DOHH2 (cell line): ENCODE results near the gene OXNAD1.

Source experiments
- H3F3A ChIP-seq: fragments of 200-600 bp; sonication (generic), shearing (Covaris generic); 2 replicates; pipeline ENCODE4 v1.6.0; 2016; ENCODE audit warnings: antibody characterized with exemption, mild to moderate bottlenecking; ENCODE audit not compliant: control insufficient read depth, insufficient read depth
- H3K27ac ChIP-seq: fragments of 200-600 bp; sonication (generic); 2 replicates; pipeline ENCODE4 v1.5.1; 2014; ENCODE audit warnings: low read depth, mild to moderate bottlenecking, low read length, moderate library complexity
- H3K27me3 ChIP-seq: fragments of 200-600 bp; sonication (generic); 2 replicates; pipeline ENCODE4 v1.6.1; 2014; ENCODE audit warnings: mild to moderate bottlenecking, low read length, mixed read lengths; ENCODE audit not compliant: control insufficient read depth
- H3K36me3 ChIP-seq: fragments of 200-600 bp; sonication (generic); 2 replicates; pipeline ENCODE4 v1.6.1; 2014; ENCODE audit warnings: mild to moderate bottlenecking, low read length, moderate library complexity, mixed read lengths; ENCODE audit not compliant: control insufficient read depth
- H3K4me1 ChIP-seq: fragments of 200-600 bp; sonication (generic); 2 replicates; pipeline ENCODE4 v1.6.1; 2014; ENCODE audit warnings: mild to moderate bottlenecking, low read length, mixed read lengths; ENCODE audit not compliant: control insufficient read depth
- H3K4me2 ChIP-seq: fragments of 200-600 bp; sonication (generic); 2 replicates; pipeline ENCODE4 v1.6.0; 2014; ENCODE audit warnings: mild to moderate bottlenecking, low read length, moderate library complexity
- H3K4me3 ChIP-seq: fragments of 200-600 bp; sonication (generic); 2 replicates; pipeline ENCODE4 v1.5.1; 2014; ENCODE audit warnings: mild to moderate bottlenecking, low read length, mixed read lengths
- H3K79me2 ChIP-seq: fragments of 200-600 bp; sonication (generic); 2 replicates; pipeline ENCODE4 v1.6.1; 2014; ENCODE audit warnings: mild to moderate bottlenecking, low read length, mixed read lengths; ENCODE audit not compliant: control insufficient read depth
- H3K9me2 ChIP-seq: fragments of 200-600 bp; sonication (generic); replicated peaks from 2 replicates; pipeline ENCODE4 v1.6.1; 2014; ENCODE audit warnings: mild to moderate bottlenecking, low read length, mixed read lengths; ENCODE audit not compliant: control insufficient read depth
- H3K9me3 ChIP-seq: fragments of 200-600 bp; sonication (generic); 2 replicates; pipeline ENCODE4 v1.6.1; 2014; ENCODE audit warnings: antibody characterized with exemption, low read length, mixed read lengths; ENCODE audit not compliant: control insufficient read depth, insufficient read depth
- H4K20me1 ChIP-seq: fragments of 200-600 bp; sonication (generic); 2 replicates; pipeline ENCODE4 v1.6.0; 2014; ENCODE audit warnings: low read depth, mild to moderate bottlenecking, antibody characterized with exemption, low read length, moderate library complexity; ENCODE audit not compliant: control insufficient read depth, insufficient read depth
- CTCF ChIP-seq: fragments of 200-600 bp; sonication (generic); IDR thresholded peaks from one replicate; pipeline ENCODE4 v1.5.1; 2014; ENCODE audit warnings: antibody characterized with exemption, mild to moderate bottlenecking, low read depth, low read length; ENCODE audit not compliant: poor library complexity, severe bottlenecking
- EZH2phosphoT487 ChIP-seq: fragments of 200-600 bp; sonication (generic); IDR thresholded peaks from 2 replicates; pipeline ENCODE4 v1.6.1; 2017; ENCODE audit warnings: borderline replicate concordance, mild to moderate bottlenecking, antibody characterized with exemption, low read length, moderate library complexity, mixed read lengths

OXNAD1 gene

GRCh38 chr3:16270855-16271254 lies 5.8 kb downstream of the OXNAD1 start:
- H4K20me1 ChIP-seq: no peaks in the 10 kb centered on the region
- H3K27ac ChIP-seq: no peak overlapping the region
- peaks cover 42% of the 10 kb centered on the region for H3K36me3 ChIP-seq
- no peaks in the 10 kb centered on the region for H3K27me3 ChIP-seq
- peaks cover 32% of the 10 kb centered on the region for H3K79me2 ChIP-seq
- no peak overlapping the region for H3K4me2 ChIP-seq
- no peaks in the 10 kb centered on the region for H3K9me2 ChIP-seq
- peaks cover 23% of the 10 kb centered on the region for H3K4me1 ChIP-seq
- no peak for TF ChIP-seq CTCF
- TF ChIP-seq EZH2phosphoT487: no peak
- H3F3A ChIP-seq: no peaks in the 10 kb centered on the region
- no peaks in the 10 kb centered on the region for H3K9me3 ChIP-seq
- H3K4me3 ChIP-seq: no peak overlapping the region

GRCh38 chr3:16272588-16272987 lies 7.6 kb downstream of the OXNAD1 start:
- no peaks in the 10 kb centered on the region for H3F3A ChIP-seq
- no peak overlapping the region for H3K27ac ChIP-seq
- H4K20me1 ChIP-seq: no peaks in the 10 kb centered on the region
- TF ChIP-seq EZH2phosphoT487 (no peak), CTCF (no peak)
- H3K79me2 ChIP-seq: peaks cover 15% of the 10 kb centered on the region
- no peak overlapping the region for H3K4me2 ChIP-seq
- no peaks in the 10 kb centered on the region for H3K9me2 ChIP-seq
- H3K36me3 ChIP-seq: peaks cover 48% of the 10 kb centered on the region
- H3K4me3 ChIP-seq: no peak overlapping the region
- H3K4me1 ChIP-seq: peaks cover 5% of the 10 kb centered on the region; the same call in 1 of the 2 replicates
- H3K27me3 ChIP-seq: no peaks in the 10 kb centered on the region
- H3K9me3 ChIP-seq: no peaks in the 10 kb centered on the region

DNA sequence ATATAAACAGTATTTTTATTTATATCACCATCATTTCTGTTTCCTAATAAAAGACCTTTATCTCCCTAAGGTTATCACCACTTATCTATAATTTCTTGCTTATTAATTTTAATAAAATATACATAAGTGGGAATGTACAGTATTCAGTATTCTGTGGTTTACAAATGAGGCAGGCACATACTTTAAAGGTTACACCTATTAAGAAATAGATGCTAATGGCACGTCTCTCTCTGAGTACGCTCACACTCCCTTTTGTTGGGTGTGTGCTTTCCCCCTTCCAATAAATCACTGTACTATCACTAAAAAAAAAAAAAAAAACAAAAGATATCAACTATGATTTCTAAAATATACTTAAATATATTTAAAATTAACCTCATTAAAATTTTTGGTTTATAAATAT lies 8.9 kb downstream of the OXNAD1 start:
- no peak overlapping the region for H3K4me2 ChIP-seq
- H3K4me3 ChIP-seq: no peak overlapping the region
- no peaks in the 10 kb centered on the region for H3K9me2 ChIP-seq
- H3K9me3 ChIP-seq: no peaks in the 10 kb centered on the region
- H3K36me3 ChIP-seq: peaks cover 54% of the 10 kb centered on the region
- H3F3A ChIP-seq: no peaks in the 10 kb centered on the region
- H3K27ac ChIP-seq: no peak overlapping the region
- TF ChIP-seq EZH2phosphoT487: no peak
- no peak for TF ChIP-seq CTCF
- H3K4me1 ChIP-seq: no peaks in the 10 kb centered on the region
- H3K27me3 ChIP-seq: no peaks in the 10 kb centered on the region
- H4K20me1 ChIP-seq: no peaks in the 10 kb centered on the region
- peaks cover 4% of the 10 kb centered on the region for H3K79me2 ChIP-seq

- no peaks in the 10 kb centered on the region for H3K27me3 ChIP-seq
- H3K4me2 ChIP-seq: no peak overlapping the region
- no peak overlapping the region for H3K4me3 ChIP-seq
- TF ChIP-seq EZH2phosphoT487 (no peak), CTCF (no peak)
- no peaks in the 10 kb centered on the region for H4K20me1 ChIP-seq
- no peaks in the 10 kb centered on the region for H3K79me2 ChIP-seq
- no peaks in the 10 kb centered on the region for H3K4me1 ChIP-seq
- H3K9me2 ChIP-seq: no peaks in the 10 kb centered on the region
- no peaks in the 10 kb centered on the region for H3K9me3 ChIP-seq
- no peaks in the 10 kb centered on the region for H3F3A ChIP-seq
- no peak overlapping the region for H3K27ac ChIP-seq
- H3K36me3 ChIP-seq: peaks cover 35% of the 10 kb centered on the region
Measured at GRCh38 chr3:16277471-16277870, 12.5 kb downstream of the OXNAD1 start.
